Transverse colon (tissue), 4 donors: ENCODE data around the gene GFRA4. TPM values are rescaled to one million over a fixed set of nuclear protein-coding genes. Genes with fewer than 3 reads are reported as not detected.

Source experiments
- DNase-seq: peaks from one replicate; pipeline ENCODE4 v3.0.0-alpha.2; 2019
- H3K27ac ChIP-seq, 4 donors: fragments of 200-600 bp; sonication (generic); 2 replicates each; pipeline ENCODE4 v1.5.1; 2016 to 2018; ENCODE audit warnings: inconsistent platforms in 4 of 4
- H3K27me3 ChIP-seq: fragments of 200-600 bp; sonication (generic); 2 replicates; pipeline ENCODE4 v1.5.1; 2017; ENCODE audit warnings: inconsistent platforms
- H3K36me3 ChIP-seq, 4 donors: fragments of 200-600 bp; sonication (generic); 2 replicates each; pipeline ENCODE4 v1.5.1; 2017 to 2019; ENCODE audit warnings: inconsistent platforms in 4 of 4
- H3K4me1 ChIP-seq, 4 donors: fragments of 200-600 bp; sonication (generic); 2 replicates each; pipeline ENCODE4 v1.5.1; 2017 to 2020; ENCODE audit warnings: inconsistent platforms in 4 of 4
- H3K4me3 ChIP-seq, 4 donors: fragments of 200-600 bp; sonication (generic); 1 replicate in 1 of 4; 2 replicates in 3 of 4; pipeline versions ENCODE4 v1.5.1 to v1.6.1; 2017 to 2019; ENCODE audit warnings: inconsistent platforms in 4 of 4
- H3K9me3 ChIP-seq, 2 donors: fragments of 200-600 bp; sonication (generic); 2 replicates each; pipeline ENCODE4 v1.5.1; 2017 to 2019; ENCODE audit warnings: inconsistent platforms in 2 of 2
- EP300 ChIP-seq: sonication (generic); formaldehyde crosslinking; IDR thresholded peaks from one replicate; pipeline ENCODE4 v1.6.1; 2017; ENCODE audit warnings: antibody characterized with exemption, low read depth
- POLR2A ChIP-seq: fragments of 450-650 bp; IDR thresholded peaks from one replicate; pipeline ENCODE4 v1.6.1; 2016; ENCODE audit warnings: antibody characterized with exemption, mild to moderate bottlenecking, moderate library complexity
- POLR2AphosphoS5 ChIP-seq, 3 donors: sonication (generic); formaldehyde crosslinking; IDR thresholded peaks; one replicate each; pipeline ENCODE4 v1.6.1; 2016; ENCODE audit warnings: antibody characterized with exemption in 3 of 3
- WGBS, 2 donors: methylation state at CpG; one replicate each; pipeline ENCODE4 v1.1.5; 2018; ENCODE audit warnings: low coverage in 1 of 2; 5-methylcytosine and 5-hydroxymethylcytosine counted together
- in situ Hi-C, 4 donors: fragments of 200-750 bp; cut with MboI; loops; one replicate each; pipeline versions ENCODE4 v1.15.0 to v1.15.1; 2017; ENCODE audit warnings: low sequenced_read_pairs in 3 of 4, low pct_ligation_motif_present in 1 of 4, low pct_unique_long_range_greater_than_20kb in 1 of 4
- intact Hi-C: fragments of 100-400 bp; cut with DNase I; formaldehyde crosslinking; loops from one replicate; pipeline ENCODE4 v1.15.1; 2023; ENCODE audit warnings: low total_unique reads
- total RNA-seq, 4 donors: library from RNA; depleted of rRNA; stranded (reverse); fragments of >200 nt; gene quantifications; one replicate each; pipeline ENCODE4 v1.1.0, GENCODE V29; 2016
- TF ChIP-seq, protein P1 (sequence below), 5 experiments: fragments of 200-600 bp in 3 of 5; fragments of 450-650 bp in 2 of 5; sonication (generic) in 3 of 5; IDR thresholded peaks; 1 replicate in 2 of 5; 2 replicates in 3 of 5; pipeline ENCODE4 v1.5.1; 2016 to 2017; ENCODE audit warnings: antibody characterized with exemption in 5 of 5, inconsistent platforms in 3 of 5, mild to moderate bottlenecking in 2 of 5, moderate library complexity in 1 of 5

Gene GFRA4
- total RNA-seq, 4 donors from 2014 or later, result not detected

DNA sequence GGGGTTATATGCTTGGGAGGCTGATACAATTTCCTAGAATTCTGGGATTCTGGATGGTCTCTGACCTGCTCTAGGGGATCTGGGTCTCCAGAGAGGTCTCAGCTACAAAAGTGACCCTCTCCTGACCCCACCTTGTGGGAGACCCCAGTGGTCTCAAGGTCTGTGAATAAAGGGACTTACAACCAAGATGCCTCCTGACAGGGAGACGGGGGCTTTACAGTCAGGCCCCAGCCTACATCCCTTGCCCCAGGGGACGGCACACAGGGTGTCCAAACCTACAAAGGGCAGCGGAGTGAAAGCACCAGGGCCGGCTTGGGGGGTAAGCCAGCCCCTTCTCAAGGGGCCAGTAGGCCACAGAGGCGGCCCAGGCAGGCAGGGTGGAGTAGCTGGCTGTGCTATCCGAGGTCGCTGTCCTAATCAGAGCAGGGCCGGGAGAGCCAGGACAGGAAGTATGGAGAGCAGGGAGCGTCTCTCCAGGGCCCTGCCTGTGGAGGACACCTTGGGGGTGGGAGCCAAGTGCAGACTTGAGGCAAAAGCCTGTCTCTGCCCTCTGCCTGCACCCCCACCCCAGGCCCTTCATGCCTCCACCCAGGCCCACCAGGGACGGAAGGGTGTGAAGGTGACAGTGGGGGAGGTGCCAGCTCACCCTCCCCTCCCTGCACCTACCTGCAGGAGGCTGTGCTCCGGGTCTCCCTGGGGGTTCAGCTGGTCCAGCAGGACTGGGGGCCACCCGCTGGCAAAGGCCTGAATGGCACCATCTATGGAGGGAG, 3.5 kb downstream of the GFRA4 start:
- H3K27me3 ChIP-seq, result peaks cover 53% of the 10 kb centered on the region
- in situ Hi-C loops (no loop called here), intact Hi-C loops (no loop called here)

DNA sequence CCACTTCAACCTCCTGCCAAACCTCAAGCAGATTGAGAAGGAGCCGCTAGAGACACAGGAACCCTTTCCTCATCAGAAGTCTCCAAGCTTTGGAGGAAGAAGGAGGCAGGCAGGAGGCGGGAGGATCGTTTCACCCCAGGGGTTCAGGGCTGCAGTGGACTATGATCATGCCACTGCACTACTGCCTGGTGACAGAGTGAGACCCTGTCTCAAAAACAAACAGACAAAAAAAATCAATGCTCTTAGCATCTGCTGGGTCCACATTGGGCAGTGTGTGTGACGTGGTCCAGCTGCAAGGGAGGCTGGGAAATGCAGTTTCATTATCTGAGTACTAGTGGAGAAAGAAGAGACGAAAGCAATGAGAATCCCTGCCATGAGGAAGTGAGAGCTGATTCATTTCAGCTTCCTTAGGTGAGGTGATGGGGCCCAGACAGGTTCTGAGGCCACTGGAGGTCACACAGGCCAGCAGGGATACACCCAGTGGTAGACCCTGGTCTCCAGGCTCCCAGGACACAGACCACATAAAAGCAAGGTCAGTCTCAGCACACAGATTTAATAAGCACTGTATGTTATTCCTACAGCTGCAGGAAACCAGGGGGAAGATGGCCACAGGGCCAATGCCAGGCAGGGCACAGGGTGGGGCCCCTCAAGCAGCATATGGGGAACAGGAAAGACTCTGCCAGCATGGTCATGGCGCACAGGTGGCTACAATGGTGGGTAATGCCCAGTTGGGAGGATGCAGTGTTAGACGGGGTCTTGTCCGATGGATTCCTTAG, 4.3 kb downstream of the GFRA4 start:
- Histone ChIP-seq H3K4me3 (no peak overlapping the region), H3K27me3 (peaks cover 51% of the 10 kb centered on the region), H3K4me1 (peaks cover 0 to 6% (median 2%) of the 10 kb centered on the region in 4 donors), H3K36me3 (no peaks in the 10 kb centered on the region), H3K9me3 (no peaks in the 10 kb centered on the region), H3K27ac (no peak overlapping the region)
- in situ Hi-C loops (no loop called here), intact Hi-C loops (no loop called here)
- DNase-seq, result no peak
- TF ChIP-seq POLR2AphosphoS5 (IDR thresholded peaks at IDR 0.05) (no peak), POLR2A (no peak), EP300 (no peak)
- TF ChIP-seq, protein P1, sequence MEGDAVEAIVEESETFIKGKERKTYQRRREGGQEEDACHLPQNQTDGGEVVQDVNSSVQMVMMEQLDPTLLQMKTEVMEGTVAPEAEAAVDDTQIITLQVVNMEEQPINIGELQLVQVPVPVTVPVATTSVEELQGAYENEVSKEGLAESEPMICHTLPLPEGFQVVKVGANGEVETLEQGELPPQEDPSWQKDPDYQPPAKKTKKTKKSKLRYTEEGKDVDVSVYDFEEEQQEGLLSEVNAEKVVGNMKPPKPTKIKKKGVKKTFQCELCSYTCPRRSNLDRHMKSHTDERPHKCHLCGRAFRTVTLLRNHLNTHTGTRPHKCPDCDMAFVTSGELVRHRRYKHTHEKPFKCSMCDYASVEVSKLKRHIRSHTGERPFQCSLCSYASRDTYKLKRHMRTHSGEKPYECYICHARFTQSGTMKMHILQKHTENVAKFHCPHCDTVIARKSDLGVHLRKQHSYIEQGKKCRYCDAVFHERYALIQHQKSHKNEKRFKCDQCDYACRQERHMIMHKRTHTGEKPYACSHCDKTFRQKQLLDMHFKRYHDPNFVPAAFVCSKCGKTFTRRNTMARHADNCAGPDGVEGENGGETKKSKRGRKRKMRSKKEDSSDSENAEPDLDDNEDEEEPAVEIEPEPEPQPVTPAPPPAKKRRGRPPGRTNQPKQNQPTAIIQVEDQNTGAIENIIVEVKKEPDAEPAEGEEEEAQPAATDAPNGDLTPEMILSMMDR (IDR thresholded peaks at IDR 0.05), result no peak
- 43 to 57% methylated on average over 3 to 8 of the region's 8 CpGs for WGBS, 2 donors

More for the DNA sequence above, 3.5 kb downstream of the GFRA4 start:
- no peak for DNase-seq
- Histone ChIP-seq H3K4me3 (no peak overlapping the region), H3K27ac (no peak overlapping the region), H3K4me1 (peaks cover 0 to 6% (median 2%) of the 10 kb centered on the region in 4 donors), H3K9me3 (no peaks in the 10 kb centered on the region), H3K36me3 (no peaks in the 10 kb centered on the region)
- 73% methylated on average over 12 of the region's 12 CpGs; no CpG with 5 or more reads in 1 of the 2 donors for WGBS, 2 donors
- TF ChIP-seq POLR2AphosphoS5 (IDR thresholded peaks at IDR 0.05), result no peak
- no peak for TF ChIP-seq EP300
- no peak for TF ChIP-seq POLR2A
- TF ChIP-seq, protein P1 (IDR thresholded peaks at IDR 0.05), result no peak

DNA sequence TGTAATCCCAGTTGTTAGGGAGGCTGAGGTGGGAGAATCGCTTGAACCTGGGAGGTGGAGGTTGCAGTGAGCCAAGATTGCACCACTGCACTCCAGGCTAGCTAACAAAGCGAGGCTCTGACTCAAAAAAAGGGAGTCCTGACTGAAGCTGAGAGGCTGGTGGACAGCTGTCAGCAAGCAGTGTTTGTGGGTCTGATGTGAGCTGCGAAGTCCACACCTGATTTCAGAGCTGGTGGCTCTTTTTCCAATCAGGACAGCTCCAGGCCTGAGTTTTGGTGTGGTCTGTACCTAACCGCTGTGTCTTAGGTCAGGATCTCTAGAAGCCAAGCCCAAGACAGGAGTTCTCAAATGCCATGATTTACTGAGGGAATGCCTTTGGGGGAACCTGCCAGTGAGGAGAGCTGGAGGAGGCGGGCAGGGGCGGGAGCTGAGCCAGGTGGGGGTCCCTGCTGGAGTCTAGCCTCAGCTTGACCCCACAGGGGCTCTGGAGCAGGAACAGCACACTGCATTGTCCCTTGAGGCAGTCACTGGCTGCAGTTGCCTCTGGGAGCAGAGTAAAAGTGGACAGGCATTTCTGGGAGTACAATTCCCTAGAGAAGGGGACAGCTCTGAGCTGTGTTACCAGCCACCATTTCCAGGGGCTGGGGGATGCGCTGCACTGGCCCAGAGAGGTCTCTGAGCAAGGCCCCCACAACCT, 5.0 kb downstream of the GFRA4 start:
- H3K27me3 ChIP-seq, result peaks cover 47% of the 10 kb centered on the region
- peaks cover 0 to 6% (median 2%) of the 10 kb centered on the region in 4 donors for H3K4me1 ChIP-seq
- 92% methylated on average over 7 of the region's 7 CpGs; no CpG with 5 or more reads in 1 of the 2 donors for WGBS, 2 donors
- in situ Hi-C loops, result no loop called here
- no peak overlapping the region for H3K4me3 ChIP-seq
- no peaks in the 10 kb centered on the region for H3K9me3 ChIP-seq
- intact Hi-C loops, result no loop called here
- no peak overlapping the region for H3K27ac ChIP-seq
- no peaks in the 10 kb centered on the region for H3K36me3 ChIP-seq
- TF ChIP-seq POLR2AphosphoS5 (IDR thresholded peaks at IDR 0.05) (no peak), EP300 (no peak), POLR2A (no peak)
- TF ChIP-seq, protein P1 (IDR thresholded peaks at IDR 0.05), result no peak
- no peak for DNase-seq

DNA sequence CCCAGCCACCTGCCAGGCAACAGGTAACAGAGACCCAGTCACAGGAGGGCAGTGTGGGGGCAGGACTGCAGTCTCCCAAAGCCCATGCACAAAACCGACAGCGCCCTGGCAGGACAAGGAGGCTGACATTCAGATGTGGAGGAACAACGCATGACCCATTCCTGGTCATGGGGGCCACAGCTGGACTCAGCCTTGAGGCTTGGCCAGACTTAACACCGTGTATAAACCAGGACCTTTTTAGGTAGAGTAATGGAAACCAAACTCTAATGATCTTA, 8.1 kb downstream of the GFRA4 start:
- Histone ChIP-seq H3K36me3 (no peaks in the 10 kb centered on the region), H3K27me3 (peaks cover 19% of the 10 kb centered on the region), H3K4me3 (no peak overlapping the region), H3K27ac (no peak overlapping the region), H3K4me1 (no peaks in the 10 kb centered on the region), H3K9me3 (no peaks in the 10 kb centered on the region)
- intact Hi-C loops, result no loop called here
- TF ChIP-seq POLR2AphosphoS5 (IDR thresholded peaks at IDR 0.05) (no peak), POLR2A (no peak), EP300 (no peak)
- TF ChIP-seq, protein P1 (IDR thresholded peaks at IDR 0.05), result no peak
- in situ Hi-C loops, result no loop called here
- 89% methylated on average over 4 of the region's 4 CpGs; no CpG with 5 or more reads in 1 of the 2 donors for WGBS, 2 donors
- DNase-seq, result no peak
